NCI-H446 (cell line): ENCODE results near the gene MAP1B.
A peak's percentile ranks its signal among the peaks of the same experiment; 100 is the strongest.

ENCODE experiments used
- DNase-seq, 2 experiments: peaks; one replicate each; lab custom pipeline; 2025; lab: John Stamatoyannopoulos, UW

MAP1B gene

DNA sequence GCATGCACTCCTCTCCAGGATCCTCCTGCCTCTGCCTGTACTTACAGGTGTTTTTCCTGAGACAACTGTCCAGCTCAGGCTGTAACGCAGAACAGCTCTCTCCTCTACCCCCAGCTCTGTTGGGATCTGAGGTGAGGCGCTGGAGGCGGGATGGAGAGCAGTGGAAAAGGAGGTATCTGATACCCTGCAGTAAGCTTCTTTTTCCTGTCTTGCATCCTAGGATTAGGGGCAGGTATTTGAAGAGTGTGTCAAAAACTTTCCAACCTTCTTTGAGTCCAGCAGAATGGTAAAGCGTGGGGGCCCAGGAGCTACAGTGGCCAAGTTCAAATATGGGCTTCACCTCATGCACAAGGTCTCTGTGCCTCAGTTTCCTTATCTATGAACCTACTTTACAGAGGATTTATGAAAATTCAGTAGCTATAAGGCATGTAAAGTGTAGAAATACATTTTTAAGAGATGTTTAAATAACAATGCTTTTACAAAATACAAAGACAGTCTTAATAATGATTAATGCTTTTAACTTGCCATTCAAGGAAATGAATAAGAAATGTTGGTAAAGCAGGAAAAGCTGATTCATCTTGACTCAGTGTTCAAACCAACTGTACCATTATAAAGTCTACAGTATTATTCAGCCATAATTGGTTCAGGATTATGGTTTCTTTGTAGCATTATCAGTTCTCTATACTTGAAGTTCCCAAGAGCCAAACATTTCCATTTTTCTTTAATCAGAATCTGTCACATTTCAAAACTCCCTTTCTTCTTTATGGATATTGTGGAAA, 26.1 kb downstream of the MAP1B start:
- no peak for DNase-seq

DNA sequence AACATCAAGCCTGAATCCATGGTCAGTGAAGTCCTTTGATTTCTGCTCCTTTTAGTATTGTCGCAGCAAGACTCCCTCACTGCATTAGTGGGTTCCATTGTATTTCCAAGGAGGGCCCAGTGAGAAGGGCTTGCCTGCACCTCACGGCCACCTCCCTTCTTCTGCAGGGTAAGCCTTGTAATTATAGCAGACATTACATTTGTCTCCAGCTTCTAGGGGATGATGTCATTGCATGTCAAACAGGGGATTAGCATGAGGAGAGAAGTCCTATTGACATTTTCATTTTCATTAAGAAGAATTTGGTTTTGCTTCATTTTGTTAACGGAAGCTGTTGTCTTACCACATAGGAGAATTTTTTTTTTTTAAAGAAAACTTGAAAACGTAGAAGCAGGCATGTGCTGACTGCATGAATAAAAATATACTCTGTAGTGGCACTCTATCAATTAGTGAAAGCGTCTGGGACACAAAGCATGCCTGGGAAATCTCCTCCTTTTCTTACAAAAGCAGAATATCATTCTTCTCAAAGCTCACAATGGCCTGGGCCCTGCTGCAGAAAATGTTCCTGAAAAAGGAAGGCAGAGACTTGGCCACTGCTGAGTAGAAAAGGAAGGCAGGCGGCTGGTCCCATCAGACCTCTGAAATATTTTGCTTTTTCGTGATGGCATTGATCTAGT, 27.1 kb downstream of the MAP1B start:
- no peak for DNase-seq

DNA sequence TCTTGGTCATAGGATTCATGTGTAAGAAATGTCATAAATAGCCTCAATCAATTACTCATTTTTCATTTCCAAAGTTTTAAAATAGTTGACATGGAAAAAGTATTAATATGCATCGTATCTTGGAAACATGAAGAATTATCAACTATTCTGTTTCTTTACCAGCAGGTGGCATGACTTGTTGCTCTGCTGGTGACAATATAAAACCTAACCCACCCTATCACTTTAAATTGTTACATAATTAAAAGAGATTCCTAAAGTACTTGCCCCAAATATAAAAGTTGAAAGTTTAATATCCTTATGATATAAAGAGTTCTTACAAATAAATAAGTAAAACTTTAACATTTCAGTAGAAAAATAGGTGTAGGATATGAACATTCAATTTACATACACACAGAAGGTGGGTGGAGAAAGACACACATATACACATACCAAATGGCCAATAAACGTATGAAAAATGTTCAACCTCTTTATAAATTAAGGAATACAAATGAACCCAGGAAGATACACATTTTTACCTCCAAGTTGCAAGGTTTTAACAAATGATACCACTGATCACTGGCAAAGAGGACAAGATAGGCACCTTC, 30.6 kb downstream of the MAP1B start:
- DNase-seq, result no peak

DNA sequence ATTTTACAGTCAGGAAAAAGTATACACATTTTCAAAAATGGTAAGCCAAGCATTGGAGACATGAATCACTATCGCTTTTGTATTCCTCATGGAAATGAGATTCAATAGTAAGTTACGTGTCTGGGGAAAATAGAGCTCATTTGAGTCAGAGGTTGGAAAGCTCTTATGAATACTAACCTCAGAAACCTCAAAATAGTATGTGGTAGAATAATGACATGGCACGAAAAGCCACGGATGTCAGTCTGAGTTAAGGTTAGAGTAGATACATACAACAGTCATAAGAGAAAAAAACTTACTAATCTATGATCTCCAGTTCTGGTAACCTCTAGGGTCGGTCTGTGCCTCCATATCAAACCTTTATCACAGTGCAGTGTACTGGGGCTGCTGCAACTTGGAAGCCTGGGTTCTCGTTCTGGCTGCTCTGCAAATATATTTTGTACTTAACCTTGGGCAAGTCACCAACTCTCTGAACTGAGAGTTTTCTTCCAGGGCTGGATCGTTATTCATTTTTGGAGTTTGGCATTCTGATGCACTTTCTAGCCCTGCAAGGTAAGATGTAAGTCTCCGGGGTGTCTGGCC, 31.8 kb downstream of the MAP1B start:
- no peak for DNase-seq

DNA sequence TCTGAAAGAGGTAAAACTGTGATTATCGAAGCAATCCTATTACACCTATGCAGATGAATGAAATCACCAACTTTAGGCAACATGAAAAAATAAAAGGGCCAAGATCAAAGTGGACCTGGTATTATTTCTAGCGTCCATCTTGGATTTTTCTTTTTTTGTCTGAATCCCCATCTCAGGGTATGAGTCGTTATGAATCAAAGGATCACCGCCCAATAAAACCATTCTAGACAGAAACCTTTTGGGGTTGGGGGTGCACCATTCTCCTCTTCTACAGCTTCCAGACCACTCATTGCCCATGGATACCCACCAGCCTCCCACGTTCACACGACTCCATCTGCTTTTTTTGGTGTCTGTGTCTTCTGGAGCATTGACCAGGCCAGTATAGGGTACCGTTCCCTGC, 33.4 kb downstream of the MAP1B start:
- no peak for DNase-seq

DNA sequence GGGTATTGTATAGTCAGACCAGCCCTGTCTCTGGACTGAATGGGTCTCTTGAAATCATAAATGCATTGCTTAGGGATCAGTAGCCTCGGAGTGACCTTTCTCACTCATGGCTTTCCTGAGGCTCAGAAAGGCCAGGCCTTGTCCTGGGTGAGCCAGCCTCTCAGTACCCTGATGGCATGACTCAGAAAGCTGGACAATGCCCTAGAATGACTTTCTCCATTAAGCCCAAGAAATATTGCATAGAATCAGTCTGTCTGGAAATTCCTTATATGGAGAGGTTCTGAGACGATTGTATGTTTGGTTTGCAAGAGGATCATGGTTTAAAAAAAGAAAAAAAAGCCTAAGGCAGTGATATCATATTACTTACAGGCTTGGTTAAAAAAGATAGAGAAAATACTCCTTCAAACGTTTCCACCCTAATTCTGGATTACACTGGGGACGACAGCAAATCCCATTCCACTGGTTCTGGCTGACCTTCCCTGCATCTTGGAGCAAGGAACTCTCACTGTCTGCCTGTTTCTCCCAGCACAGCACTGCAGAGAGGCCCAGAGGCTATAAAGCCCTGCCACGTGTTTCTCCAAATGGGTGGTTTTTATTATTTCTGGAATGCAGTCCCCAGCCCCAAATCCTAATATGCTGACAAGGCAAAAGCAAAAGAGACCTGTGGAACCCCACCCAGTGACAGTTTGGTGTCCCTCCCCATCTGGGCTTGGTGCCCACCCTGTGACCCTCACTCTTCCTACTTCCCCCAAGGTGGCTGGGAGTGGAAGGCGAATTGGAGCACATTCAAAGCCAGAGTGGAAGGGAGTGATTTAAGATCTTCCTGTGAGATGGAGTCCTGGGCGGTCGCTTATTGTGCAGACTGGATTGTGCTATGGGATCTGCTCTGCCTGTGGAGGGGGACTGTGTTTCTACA, 34.4 kb downstream of the MAP1B start:
- no peak for DNase-seq

DNA sequence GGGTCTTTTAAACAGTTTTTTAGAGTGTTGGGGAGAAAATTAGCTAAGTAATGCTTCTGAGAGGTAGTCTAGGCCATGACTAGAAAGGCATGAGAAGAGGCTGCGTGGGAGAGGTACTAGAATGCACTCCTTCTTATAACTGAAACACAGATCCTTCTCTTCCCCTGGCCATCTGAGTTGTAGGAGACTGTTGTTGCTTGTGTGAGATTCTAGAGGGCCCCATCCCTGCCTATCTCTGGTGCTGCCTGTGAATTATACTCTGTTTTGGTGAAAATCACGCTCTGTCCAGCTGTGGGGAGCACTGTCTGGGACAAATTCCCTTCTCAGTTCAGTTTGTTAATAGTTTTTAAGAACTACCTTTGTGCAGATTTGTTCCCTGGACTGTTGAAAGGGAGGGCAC, 37.5 kb downstream of the MAP1B start:
- no peak for DNase-seq

DNA sequence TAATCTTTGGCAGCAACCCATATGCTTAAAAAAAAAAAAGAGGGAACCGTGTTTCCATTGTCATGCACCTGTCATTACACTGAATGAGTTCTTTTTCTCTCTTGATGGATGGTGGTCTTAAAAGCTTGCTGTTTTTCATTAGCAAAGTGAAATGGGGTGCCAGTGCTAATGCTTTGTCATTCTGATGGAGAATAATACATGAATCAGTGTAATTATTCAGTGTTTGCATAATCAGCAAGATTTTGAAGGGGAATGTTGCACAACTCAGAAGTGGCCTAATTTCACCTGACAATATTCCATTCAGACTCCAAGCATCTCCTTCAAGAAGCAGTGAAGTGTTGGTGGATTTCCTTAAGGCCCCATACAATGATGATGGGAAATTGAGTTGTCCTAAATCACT, 38.1 kb downstream of the MAP1B start:
- DNase-seq, result no peak

DNA sequence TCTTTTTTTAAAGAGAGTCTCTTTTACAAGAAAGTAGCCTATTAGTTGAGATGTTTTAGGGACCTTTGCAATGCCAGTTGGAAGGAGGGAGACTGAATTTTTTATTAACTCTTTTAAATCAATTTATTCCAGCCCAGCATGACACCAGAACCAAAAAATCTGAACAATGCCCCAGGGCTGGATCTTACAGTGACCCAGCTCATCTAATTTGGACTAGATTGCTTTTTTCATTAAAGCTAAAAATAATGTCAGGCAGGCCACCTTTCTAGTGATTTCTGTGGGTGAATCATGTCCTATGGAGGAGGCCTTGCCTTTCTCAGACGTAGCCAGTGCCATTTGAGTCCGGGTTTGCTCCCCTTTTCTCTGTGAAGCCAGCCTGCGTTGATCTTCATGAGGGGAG, 38.8 kb downstream of the MAP1B start:
- no peak for DNase-seq

DNA sequence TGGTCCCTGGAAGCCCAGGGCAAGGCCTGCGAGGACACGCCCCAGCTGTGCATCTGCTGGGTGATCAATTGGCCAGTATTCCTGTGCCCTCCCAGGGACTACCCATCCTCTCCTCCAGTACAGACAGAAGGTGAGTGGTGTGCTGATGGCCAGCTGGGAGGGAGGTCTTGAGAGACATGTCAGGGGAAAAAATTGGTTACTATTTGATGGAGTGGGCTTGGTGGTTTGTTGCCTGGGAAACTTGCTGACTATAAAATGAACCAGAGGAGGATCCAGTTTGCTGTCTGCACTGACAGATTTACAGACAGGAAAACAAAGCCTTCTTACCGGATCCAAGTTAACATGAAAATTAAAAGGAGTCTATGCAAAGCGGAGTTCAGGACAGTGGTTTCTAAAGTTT, 40.3 kb downstream of the MAP1B start:
- DNase-seq, result no peak

DNA sequence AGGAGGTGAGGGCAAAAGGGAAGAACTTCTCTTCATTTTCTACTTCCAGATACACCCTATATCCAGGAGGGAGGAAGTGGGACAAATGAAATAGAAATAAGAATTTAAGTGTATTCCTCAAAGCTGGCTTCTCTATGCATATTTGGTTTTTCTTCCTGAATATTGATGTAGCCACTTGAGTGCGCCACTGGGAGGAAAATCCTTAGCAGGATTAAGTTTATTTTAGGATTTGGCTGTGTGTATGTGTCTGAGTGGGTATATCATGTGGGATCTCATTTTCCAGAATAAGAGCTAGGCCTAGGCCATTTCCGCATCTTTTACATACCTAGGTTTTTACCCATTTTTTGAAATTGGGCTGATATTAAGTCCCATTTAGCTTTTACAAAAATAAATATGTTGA, 42.5 kb downstream of the MAP1B start:
- DNase-seq, result no peak

DNA sequence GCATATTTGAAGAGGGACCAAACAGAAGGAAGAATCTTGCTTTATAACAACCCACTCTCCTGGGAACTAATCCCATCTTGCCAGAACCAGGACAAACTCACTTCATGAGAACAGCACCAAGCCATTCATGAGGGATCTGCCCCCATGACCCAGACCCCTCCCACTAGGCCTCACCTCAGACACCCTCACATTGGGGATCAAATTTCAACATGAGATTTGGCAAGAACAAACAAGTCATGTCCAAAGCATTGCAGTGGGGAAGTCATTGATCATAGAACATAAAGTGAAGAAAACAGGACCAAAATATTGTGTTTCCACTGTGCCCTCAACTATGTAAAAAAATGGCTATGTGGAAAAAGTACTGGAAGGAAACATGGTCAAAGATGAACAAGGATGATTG, 43.9 kb downstream of the MAP1B start:
- DNase-seq, result no peak

DNA sequence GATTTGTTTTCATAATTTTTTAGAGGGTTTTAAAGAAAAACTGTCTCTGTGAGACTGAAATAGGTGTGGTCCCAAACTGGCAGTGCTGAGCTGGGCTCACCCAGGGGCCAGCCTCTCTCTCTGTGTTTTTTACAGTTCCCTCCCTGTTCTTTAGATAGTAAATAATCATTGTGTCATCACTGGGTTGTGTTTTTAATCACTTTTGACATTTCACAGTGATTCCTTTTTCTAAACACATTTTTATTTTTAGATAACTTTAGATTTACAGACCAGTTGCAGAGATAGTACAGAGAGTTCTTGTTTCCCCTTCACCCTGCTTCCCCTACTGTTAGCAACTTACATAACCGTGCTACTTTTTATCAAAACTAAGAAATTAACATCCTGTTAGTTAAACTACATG, 44.4 kb downstream of the MAP1B start:
- DNase-seq, result no peak

DNA sequence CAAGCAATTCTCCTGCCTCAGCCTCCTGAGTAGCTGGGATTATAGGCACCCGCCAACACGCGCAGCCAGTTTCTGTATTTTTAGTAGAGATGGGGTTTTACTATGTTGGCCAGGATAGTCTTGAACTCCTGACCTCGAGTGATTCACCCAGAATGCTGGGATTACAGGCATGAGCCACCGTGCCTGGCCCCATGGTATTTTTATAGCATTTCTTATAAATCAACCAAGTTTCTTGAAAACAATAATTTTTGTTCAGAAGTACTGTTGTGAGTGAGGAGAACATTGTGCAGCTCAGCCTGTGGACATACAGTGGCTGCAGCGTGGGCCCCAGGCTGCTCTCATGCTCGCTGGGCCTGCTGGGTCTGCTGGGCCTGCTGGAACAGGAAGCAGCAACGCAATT, 45.3 kb downstream of the MAP1B start:
- no peak for DNase-seq

DNA sequence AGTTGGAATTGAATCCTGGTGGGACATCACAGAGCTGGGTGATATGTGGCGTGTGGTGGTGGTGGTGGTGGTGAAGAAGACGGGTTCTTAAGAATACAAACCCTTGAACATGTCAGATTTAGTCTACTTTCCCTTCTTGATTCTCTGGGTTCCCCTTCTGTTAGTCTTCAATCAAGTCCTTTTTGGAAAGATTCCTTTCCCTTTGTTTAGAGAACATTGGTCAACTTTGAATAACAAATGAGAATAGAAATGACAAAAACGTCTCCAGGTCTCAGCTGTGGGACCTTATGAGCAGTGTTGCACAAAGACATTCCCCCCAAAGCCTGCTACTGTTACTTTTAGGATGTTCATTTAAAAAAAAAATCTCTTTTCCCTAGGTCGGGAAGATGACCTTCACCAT, 46.3 kb downstream of the MAP1B start:
- no peak for DNase-seq

DNA sequence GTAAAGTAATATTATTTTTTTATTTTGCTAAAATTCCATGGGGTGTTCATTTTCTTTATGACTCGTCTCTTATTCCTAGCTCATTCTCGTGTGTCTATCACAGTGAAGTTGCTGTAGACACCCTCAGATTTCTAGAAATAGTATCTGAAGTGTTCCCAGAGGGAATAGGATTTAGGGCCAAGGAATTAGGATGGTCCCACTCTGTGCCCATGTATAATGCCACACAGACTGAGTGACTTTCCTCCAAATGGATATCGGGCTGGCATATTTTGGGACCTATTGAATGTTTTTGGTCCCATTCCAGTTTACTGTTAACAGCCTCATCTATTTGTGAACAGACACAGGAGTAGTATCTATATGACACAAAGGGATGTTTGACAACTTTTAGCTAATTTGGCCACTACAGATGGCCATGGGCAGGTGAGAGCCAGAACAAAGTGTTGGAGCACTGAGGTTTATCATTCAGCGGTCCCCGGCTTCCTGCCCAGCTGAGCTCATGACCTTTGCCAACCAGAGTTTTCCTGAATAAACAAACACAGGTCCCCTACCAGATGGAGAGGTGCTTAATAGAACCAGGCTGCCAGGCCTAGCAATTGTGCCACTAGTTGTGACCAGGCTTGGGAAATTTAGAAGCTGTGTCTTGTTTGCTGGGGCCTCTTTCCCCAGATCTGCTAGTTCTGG, 46.9 kb downstream of the MAP1B start:
- DNase-seq, result peak in 1 of 2 experiments; percentile 40

DNA sequence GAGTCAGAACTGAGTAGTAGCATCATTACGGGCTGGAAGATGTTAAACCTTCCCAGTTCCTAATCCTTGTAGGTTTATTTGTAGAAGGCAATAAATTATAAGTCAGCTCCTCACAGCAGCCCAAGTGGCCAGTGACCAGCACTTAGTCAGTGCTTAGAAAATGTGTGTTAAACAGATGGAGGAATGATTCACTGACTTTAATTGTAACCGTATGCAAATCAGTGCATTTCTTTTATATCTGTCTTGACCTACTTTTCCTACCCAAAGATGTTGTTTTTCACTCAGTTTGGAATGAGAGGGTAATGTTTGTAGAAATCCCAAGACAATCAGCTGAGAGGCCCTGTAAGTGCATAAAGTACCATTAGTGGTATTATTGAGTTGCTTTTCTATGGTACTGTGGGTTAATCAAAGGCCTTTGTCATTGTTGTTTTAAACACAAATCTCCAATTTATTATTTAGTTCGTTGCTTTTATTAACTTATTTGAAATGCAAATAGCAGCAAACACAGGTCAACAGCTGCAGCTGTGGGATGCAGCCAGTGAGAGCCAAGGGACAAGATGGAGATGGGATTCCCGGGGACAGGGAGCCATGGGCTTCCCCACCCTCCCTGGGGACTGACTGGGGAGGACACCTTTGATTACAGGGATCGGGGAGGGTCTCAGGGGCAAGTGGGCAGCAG, 49.8 kb downstream of the MAP1B start:
- DNase-seq, result no peak

DNA sequence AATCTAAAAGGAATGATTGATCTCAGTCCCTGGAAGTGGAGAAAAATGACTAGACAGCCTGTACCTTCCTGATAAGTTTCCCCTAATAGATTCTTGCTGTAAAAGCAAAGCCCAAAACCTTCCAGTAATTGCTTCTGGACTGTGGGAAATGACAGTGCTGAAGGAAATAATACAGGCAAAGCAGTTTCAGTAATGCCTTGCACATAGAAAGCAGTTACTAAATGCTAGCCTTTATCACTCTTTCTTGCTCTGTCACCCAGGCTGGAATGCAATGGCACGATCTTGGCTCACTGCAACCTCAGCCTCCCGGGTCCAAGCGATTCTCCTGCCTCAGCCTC, 50.3 kb downstream of the MAP1B start:
- no peak for DNase-seq

DNA sequence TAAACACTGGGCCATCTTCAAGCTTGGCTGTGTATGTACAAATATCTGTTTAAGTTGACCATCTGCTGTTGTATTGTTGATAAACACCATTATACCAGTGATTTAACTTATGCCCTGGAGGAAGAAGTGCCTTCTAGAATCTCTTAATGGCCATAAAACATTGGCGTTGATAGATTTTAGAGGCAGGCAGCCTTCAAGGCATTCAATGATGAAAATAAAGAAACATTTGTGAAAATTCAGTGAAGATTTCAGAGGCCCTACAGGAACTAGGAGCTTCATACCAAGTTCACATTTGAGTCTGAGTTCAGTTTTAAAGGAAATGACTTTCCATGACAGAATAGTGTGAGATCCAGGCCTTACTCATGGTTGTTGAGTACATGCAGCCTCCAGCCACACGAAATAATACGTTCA, 52.2 kb downstream of the MAP1B start:
- DNase-seq, result no peak

DNA sequence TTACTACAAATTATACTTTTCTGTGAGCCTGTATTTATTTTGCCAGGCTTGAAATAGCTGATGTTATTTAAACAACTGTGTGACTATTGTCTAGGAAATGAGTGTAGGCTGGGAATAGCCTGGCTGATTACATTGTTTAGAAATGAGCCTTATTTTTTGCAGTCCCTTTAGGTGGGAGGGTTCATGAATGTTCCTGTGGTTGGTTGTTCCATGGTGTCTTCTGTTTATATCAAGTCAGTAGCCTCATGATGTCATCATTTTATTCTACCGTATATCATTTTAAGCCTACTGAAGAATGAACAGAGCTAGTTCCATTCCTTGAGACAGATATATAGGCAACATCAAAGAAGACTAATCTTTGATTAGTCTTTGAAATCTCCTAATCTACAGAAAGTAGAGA, 53.1 kb downstream of the MAP1B start:
- DNase-seq, result no peak

DNA sequence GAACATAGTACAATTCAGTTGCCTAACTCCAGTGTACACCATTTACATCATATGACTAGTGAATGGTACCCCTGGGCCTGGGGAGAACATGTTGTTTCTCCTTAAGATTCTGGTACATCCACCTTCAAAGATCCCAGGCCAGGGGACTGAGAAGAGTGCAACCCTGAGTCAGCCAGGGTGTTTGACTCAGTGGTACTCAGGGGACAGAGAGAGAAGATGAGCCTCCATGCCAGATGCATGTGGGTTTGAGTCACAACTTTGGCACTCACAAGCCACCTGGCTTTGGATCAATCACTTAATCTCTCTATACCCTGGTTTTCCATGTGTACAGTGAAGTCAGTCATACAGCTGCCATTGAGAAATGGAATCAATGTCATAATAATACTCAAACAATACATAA, 53.7 kb downstream of the MAP1B start:
- DNase-seq, result peak in 1 of 2 experiments; percentile 32
